Natural killer cell treated with Interleukin-12 subunit alpha and Interleukin-12 subunit beta and Interleukin-15 and Interleukin-18, amount 100 ng/mL, for 72 hours (primary cell): ENCODE results near the gene TRAF3. TPM values are rescaled to one million over a fixed set of nuclear protein-coding genes. Genes with fewer than 3 reads are reported as not detected.

Experiments used
- ATAC-seq, 2 donors: fragments of 150-1000 bp; cut with Tn5 transposase in 1 of 2; sonication (Bioruptor Pico), chemical (Tn5 transposase) in 1 of 2; 2 replicates each; pipeline ENCODE4 v1.10.0; 2021
- DNase-seq: peaks from one replicate; pipeline ENCODE4 v3.0.0; 2022; ENCODE audit warnings: low spot score
- H3K27ac Mint-ChIP-seq, 2 donors: 1 replicate in 1 of 2; 2 replicates in 1 of 2; pipeline ENCODE4 v1.8.0; 2022; ENCODE audit warnings: mixed read lengths in 2 of 2, mild to moderate bottlenecking in 1 of 2, moderate library complexity in 1 of 2
- H3K27me3 Mint-ChIP-seq, 2 donors: 1 replicate in 1 of 2; 2 replicates in 1 of 2; pipeline ENCODE4 v1.8.0; 2022; ENCODE audit warnings: mixed read lengths in 2 of 2
- H3K36me3 Mint-ChIP-seq: one replicate; pipeline ENCODE4 v1.8.0; 2022; ENCODE audit warnings: mixed read lengths
- H3K4me1 Mint-ChIP-seq, 2 donors: 1 replicate in 1 of 2; 2 replicates in 1 of 2; pipeline ENCODE4 v1.8.0; 2022; ENCODE audit warnings: low read depth in 2 of 2, mixed read lengths in 2 of 2, mild to moderate bottlenecking in 1 of 2
- H3K4me3 Mint-ChIP-seq: one replicate; pipeline ENCODE4 v1.8.0; 2022; ENCODE audit warnings: mixed read lengths
- H3K9me3 Mint-ChIP-seq: 2 replicates; pipeline ENCODE4 v1.8.0; 2022; ENCODE audit warnings: mixed read lengths
- total RNA-seq, 2 donors: library from RNA; stranded (reverse); gene quantifications; one replicate each; pipeline ENCODE4 v1.2.3, GENCODE V29; 2022

Gene TRAF3
- total RNA-seq, 2 donors from 2014 or later: 37.6 to 84.6 TPM

- Mint-ChIP-seq H3K4me1 (peaks cover 32 to 42% of the 10 kb centered on the region in 2 donors), H3K27me3 (no peaks in the 10 kb centered on the region), H3K36me3 (peaks cover 16% of the 10 kb centered on the region), H3K9me3 (no peaks in the 10 kb centered on the region), H3K27ac (peak overlapping the region; percentile 80 to 94), H3K4me3 (peak overlapping the region; percentile 92)
- DNase-seq (no peak), ATAC-seq (peak; percentile 1 to 64)
Measured at GRCh38 chr14:102777711-102778337, 575 bp downstream of the TRAF3 start.

- Mint-ChIP-seq H3K27ac (peak overlapping the region; percentile 80 to 94), H3K36me3 (peaks cover 16% of the 10 kb centered on the region), H3K9me3 (no peaks in the 10 kb centered on the region), H3K4me3 (peak overlapping the region; percentile 92), H3K27me3 (no peaks in the 10 kb centered on the region), H3K4me1 (peaks cover 34 to 37% of the 10 kb centered on the region in 2 donors)
- DNase-seq: no peak
- no peak for ATAC-seq
Measured at GRCh38 chr14:102778338-102779083, 1.3 kb downstream of the TRAF3 start.

DNA sequence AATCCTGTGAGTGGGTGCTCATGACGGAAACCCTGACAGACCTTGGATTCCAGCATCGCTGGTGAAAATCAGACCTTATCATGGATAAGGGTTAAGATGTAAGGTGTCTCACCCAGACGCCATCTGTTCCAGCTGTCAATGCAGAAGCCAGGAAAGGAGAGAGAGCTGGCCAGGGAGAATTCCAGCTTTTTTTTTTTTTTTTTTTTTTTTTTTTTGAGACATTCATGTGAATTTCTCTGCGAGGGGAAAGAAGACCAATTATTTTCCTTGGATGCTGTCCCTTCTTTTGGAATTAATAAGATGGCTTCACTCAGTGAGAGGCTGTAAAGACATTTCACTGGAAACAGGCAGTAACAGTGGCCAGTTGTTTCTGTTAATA lies 1.8 kb downstream of the TRAF3 start:
- peaks cover 16% of the 10 kb centered on the region for H3K36me3 Mint-ChIP-seq
- no peaks in the 10 kb centered on the region for H3K27me3 Mint-ChIP-seq
- no peak for DNase-seq
- H3K27ac Mint-ChIP-seq: peak overlapping the region; percentile 80 to 94
- peaks cover 38 to 41% of the 10 kb centered on the region in 2 donors for H3K4me1 Mint-ChIP-seq
- no peak for ATAC-seq
- no peaks in the 10 kb centered on the region for H3K9me3 Mint-ChIP-seq
- peak overlapping the region; percentile 92 for H3K4me3 Mint-ChIP-seq

GRCh38 chr14:102779574-102780315 lies 2.5 kb downstream of the TRAF3 start:
- Mint-ChIP-seq H3K4me3 (peak overlapping the region; percentile 92), H3K9me3 (no peaks in the 10 kb centered on the region), H3K27ac (peak overlapping the region; percentile 80 to 94), H3K27me3 (no peaks in the 10 kb centered on the region), H3K4me1 (peaks cover 38 to 42% of the 10 kb centered on the region in 2 donors), H3K36me3 (peaks cover 16% of the 10 kb centered on the region)
- no peak for DNase-seq
- no peak for ATAC-seq

GRCh38 chr14:102781063-102781462 lies 3.8 kb downstream of the TRAF3 start:
- ATAC-seq (no peak), DNase-seq (no peak)
- Mint-ChIP-seq H3K27ac (peak overlapping the region in 1 of 2 donors; percentile 12), H3K4me1 (peaks cover 49 to 53% of the 10 kb centered on the region in 2 donors), H3K36me3 (peaks cover 16% of the 10 kb centered on the region), H3K4me3 (peak overlapping the region; percentile 63), H3K9me3 (no peaks in the 10 kb centered on the region), H3K27me3 (no peaks in the 10 kb centered on the region)

DNA sequence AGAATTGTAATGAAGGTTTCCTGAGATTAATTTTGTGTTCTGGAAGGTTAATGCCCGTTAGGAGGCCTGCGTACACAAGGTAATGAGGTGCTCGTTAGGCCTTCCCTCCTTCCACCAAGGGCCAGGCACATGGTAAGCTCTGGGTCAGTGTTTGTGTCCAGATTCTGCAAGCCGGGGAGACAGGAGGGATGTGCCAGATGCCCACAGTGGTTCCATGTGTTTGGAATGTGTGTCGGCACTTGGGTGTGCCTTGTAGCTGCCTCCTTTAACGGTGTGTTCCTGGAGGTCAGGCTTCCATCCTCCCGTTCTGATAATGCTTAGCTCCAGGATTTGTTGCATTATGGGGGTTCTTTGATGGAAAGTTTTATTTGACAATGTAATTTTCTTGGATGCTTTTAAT lies 5.7 kb downstream of the TRAF3 start:
- no peak overlapping the region for H3K4me3 Mint-ChIP-seq
- H3K36me3 Mint-ChIP-seq: peaks cover 16% of the 10 kb centered on the region
- H3K4me1 Mint-ChIP-seq: peaks cover 54 to 62% of the 10 kb centered on the region in 2 donors
- DNase-seq (no peak), ATAC-seq (no peak)
- no peaks in the 10 kb centered on the region for H3K9me3 Mint-ChIP-seq
- H3K27me3 Mint-ChIP-seq: no peaks in the 10 kb centered on the region
- H3K27ac Mint-ChIP-seq: no peak overlapping the region

GRCh38 chr14:102784892-102785594 lies 7.8 kb downstream of the TRAF3 start:
- H3K4me1 Mint-ChIP-seq: peaks cover 47 to 53% of the 10 kb centered on the region in 2 donors
- no peaks in the 10 kb centered on the region for H3K27me3 Mint-ChIP-seq
- H3K9me3 Mint-ChIP-seq: no peaks in the 10 kb centered on the region
- peak overlapping the region; percentile 36 for H3K4me3 Mint-ChIP-seq
- H3K36me3 Mint-ChIP-seq: no peaks in the 10 kb centered on the region
- DNase-seq: no peak
- H3K27ac Mint-ChIP-seq: peak overlapping the region; percentile 26 to 27
- ATAC-seq: peak in 1 of 2 donors; percentile 58

DNA sequence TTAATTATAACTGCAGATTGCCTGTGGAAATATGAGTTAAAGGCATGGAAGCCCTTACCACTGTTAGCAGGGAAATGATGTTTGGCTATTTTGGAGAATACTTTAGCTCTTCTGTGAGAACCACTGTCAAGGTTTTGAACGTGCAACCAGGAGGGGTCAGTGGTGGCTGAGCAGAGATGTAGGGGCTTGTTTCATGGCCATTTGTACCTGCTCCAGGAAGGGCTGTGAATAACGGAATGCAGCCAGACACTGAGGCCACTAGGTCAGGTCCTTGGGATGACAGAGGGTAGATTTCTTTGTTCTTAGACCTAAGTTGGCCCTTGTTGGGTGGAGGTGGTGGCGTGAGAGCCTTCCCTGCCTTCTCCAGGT lies 8.3 kb downstream of the TRAF3 start:
- H3K27me3 Mint-ChIP-seq: no peaks in the 10 kb centered on the region
- DNase-seq (no peak), ATAC-seq (no peak)
- H3K4me1 Mint-ChIP-seq: peaks cover 47 to 53% of the 10 kb centered on the region in 2 donors
- H3K36me3 Mint-ChIP-seq: no peaks in the 10 kb centered on the region
- peak overlapping the region; percentile 26 to 27 for H3K27ac Mint-ChIP-seq
- H3K4me3 Mint-ChIP-seq: peak overlapping the region; percentile 2
- no peaks in the 10 kb centered on the region for H3K9me3 Mint-ChIP-seq

- H3K36me3 Mint-ChIP-seq: peaks cover 6% of the 10 kb centered on the region
- DNase-seq (no peak), ATAC-seq (peak; percentile 67 to 82)
- H3K9me3 Mint-ChIP-seq: no peaks in the 10 kb centered on the region
- H3K4me3 Mint-ChIP-seq: peak overlapping the region; percentile 21
- H3K4me1 Mint-ChIP-seq: peaks cover 44 to 49% of the 10 kb centered on the region in 2 donors
- no peaks in the 10 kb centered on the region for H3K27me3 Mint-ChIP-seq
- H3K27ac Mint-ChIP-seq: peak overlapping the region in 1 of 2 donors; percentile 20
Measured at GRCh38 chr14:102786768-102787167, 9.5 kb downstream of the TRAF3 start.

DNA sequence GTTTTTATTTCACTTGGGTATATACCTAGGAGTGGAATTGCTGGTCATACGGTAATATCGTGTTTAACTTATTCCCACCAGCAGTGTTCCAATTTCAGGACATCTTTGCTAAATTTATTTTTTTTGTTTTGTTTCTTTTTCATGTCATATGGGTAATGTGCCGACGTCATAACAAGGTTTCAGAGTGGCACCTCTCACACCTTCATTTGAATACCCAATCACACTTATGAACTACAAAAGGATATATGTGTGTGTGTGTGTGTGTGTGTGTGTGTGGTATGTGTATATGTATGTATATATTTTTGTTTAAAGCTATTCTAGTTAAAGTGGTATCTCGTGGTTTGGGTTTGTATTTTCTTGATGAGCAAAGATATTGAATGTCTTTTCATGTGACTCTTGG lies 12.1 kb downstream of the TRAF3 start:
- Mint-ChIP-seq H3K4me3 (no peak overlapping the region), H3K36me3 (peaks cover 6% of the 10 kb centered on the region), H3K9me3 (no peaks in the 10 kb centered on the region), H3K4me1 (peaks cover 50% of the 10 kb centered on the region in 2 donors), H3K27me3 (no peaks in the 10 kb centered on the region), H3K27ac (no peak overlapping the region)
- no peak for ATAC-seq
- no peak for DNase-seq

GRCh38 chr14:102793531-102794328 lies 16.5 kb downstream of the TRAF3 start:
- H3K27ac Mint-ChIP-seq: no peak overlapping the region
- no peak overlapping the region for H3K4me3 Mint-ChIP-seq
- H3K4me1 Mint-ChIP-seq: peaks cover 35 to 44% of the 10 kb centered on the region in 2 donors
- no peaks in the 10 kb centered on the region for H3K9me3 Mint-ChIP-seq
- no peak for ATAC-seq
- H3K27me3 Mint-ChIP-seq: no peaks in the 10 kb centered on the region
- H3K36me3 Mint-ChIP-seq: peaks cover 6% of the 10 kb centered on the region
- DNase-seq: no peak

DNA sequence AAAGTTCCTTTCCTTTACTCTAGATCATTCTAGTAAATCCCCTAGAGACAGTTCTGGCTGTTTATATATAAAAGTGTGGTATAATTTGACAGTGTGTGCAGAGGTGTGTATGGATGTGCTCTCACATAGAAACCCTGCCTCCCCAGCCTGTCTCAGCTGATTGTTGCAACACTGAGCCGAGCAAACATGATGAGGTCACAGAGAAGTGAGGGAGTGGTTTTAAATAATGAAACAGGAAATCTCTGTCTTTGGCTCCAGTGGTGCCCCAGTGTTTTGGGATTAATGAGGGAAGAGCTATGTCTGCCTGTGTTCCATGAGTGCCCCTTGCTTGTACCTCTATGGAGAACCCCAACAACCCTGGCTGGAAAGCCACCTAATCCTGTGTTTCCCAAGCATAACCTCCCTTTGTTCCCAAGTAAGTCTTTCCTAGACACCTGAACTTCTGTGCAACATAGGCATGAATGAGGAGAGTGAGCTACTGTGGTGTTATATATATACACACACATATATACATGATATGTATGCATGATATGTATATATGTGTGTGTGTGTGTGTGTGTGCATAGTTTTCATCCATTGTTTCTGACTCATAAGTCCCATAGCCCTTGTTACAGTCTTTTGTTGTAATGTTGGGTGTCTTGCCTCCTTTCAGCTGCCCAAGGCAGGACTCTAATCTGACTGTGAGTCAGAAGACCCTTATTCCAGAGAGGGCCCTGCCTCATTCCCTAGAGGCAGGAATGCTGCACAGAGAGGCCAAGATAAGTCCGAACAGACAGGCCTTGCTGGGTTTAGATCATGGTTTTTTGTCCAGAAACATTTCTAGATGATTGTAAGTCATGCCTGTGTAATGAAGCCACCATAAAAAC lies 18.0 kb downstream of the TRAF3 start:
- H3K27me3 Mint-ChIP-seq: no peaks in the 10 kb centered on the region
- H3K4me3 Mint-ChIP-seq: no peak overlapping the region
- peaks cover 29 to 40% of the 10 kb centered on the region in 2 donors for H3K4me1 Mint-ChIP-seq
- peaks cover 6% of the 10 kb centered on the region for H3K36me3 Mint-ChIP-seq
- ATAC-seq (peak; percentile 93), DNase-seq (peak; percentile 62)
- peak overlapping the region in 1 of 2 donors; percentile 81 for H3K27ac Mint-ChIP-seq
- no peaks in the 10 kb centered on the region for H3K9me3 Mint-ChIP-seq
